Loucy (cell line): ENCODE measurements around the gene ACAD10.

Experiments used
- EZH2phosphoT487 ChIP-seq: fragments of 200-600 bp; IDR thresholded peaks from 2 replicates; pipeline ENCODE4 v1.6.1; 2018; ENCODE audit warnings: antibody characterized with exemption, mild to moderate bottlenecking, moderate library complexity, borderline replicate concordance
- TF ChIP-seq, protein P1 (sequence below): fragments of 200-600 bp; sonication (generic); conservative IDR thresholded peaks from 2 replicates; pipeline ENCODE4 v1.5.1; 2014; ENCODE audit warnings: mild to moderate bottlenecking, antibody characterized with exemption, low read length

DNA sequence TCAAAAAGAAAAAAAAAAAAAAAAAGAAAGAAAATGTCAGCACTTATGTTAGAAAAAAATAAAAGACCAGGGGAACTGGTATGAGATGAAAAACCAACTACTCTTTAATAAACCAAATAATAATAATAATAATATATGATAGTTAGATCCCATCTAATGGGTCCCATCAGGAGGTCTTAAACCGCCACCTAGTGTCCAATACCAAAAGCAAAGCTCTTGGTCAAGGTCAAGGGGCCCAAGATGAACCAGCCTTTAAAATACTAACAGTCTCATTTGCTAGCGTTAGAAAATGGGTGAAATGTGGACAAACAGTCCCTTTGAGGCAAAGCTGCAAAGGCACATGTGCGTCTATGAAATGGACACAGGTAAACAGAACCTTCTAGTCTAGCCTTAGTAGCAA, 12.3 kb upstream of the ACAD10 start:
- TF ChIP-seq, protein P1, sequence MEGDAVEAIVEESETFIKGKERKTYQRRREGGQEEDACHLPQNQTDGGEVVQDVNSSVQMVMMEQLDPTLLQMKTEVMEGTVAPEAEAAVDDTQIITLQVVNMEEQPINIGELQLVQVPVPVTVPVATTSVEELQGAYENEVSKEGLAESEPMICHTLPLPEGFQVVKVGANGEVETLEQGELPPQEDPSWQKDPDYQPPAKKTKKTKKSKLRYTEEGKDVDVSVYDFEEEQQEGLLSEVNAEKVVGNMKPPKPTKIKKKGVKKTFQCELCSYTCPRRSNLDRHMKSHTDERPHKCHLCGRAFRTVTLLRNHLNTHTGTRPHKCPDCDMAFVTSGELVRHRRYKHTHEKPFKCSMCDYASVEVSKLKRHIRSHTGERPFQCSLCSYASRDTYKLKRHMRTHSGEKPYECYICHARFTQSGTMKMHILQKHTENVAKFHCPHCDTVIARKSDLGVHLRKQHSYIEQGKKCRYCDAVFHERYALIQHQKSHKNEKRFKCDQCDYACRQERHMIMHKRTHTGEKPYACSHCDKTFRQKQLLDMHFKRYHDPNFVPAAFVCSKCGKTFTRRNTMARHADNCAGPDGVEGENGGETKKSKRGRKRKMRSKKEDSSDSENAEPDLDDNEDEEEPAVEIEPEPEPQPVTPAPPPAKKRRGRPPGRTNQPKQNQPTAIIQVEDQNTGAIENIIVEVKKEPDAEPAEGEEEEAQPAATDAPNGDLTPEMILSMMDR: peak; percentile 55
- no peak for TF ChIP-seq EZH2phosphoT487
